ENCODE measurements around the gene PRR14L.
"Not testable (repeated sequence)": the region's sequence is repeated elsewhere in the genome, so short reads cannot be mapped to it uniquely, and the experiment has no call there.

Gene PRR14L

GRCh38 chr22:31681349-31682345 lies 68.3 kb downstream of the PRR14L start:
- no peak for DNase-seq

- no peak for DNase-seq
Observed at GRCh38 chr22:31680861-31681341, 69.0 kb downstream of the PRR14L start.

GRCh38 chr22:31678748-31679147 lies 71.2 kb downstream of the PRR14L start:
- no peak for DNase-seq

- DNase-seq = peak; percentile 94
Observed at GRCh38 chr22:31676700-31677099, 73.2 kb downstream of the PRR14L start.

- DNase-seq = not testable (repeated sequence)
Observed at GRCh38 chr22:31674219-31674618, 75.7 kb downstream of the PRR14L start.

- not testable (repeated sequence) for DNase-seq
Observed at GRCh38 chr22:31668849-31669248, 81.1 kb downstream of the PRR14L start.

- DNase-seq = no peak
Observed at GRCh38 chr22:31662668-31663037, 87.3 kb downstream of the PRR14L start.

GRCh38 chr22:31661851-31662667 lies 87.9 kb downstream of the PRR14L start, which contains the start of gene PISD:
Gene PISD, minus strand, starts transcription at chr22:31662215. Its CDS starts 7 bp downstream, at chr22:31662208.
- peak; percentile 94 to 96 for DNase-seq

- peak; percentile 31 to 34 for DNase-seq
Observed at GRCh38 chr22:31660860-31661341, 89.0 kb downstream of the PRR14L start.

- no peak for DNase-seq
Observed at GRCh38 chr22:31659246-31659645, 90.7 kb downstream of the PRR14L start.

GRCh38 chr22:31654408-31654807 lies 95.5 kb downstream of the PRR14L start:
- no peak for DNase-seq

GRCh38 chr22:31653944-31654343 lies 96.0 kb downstream of the PRR14L start:
- DNase-seq = no peak

- no peak for DNase-seq
Observed at GRCh38 chr22:31652911-31653684, 96.8 kb downstream of the PRR14L start.

GRCh38 chr22:31652088-31652487 lies 97.8 kb downstream of the PRR14L start:
- DNase-seq = no peak

- DNase-seq = no peak
Observed at GRCh38 chr22:31651664-31652063, 98.3 kb downstream of the PRR14L start.

- no peak for DNase-seq
Observed at GRCh38 chr22:31650391-31650790, 99.5 kb downstream of the PRR14L start.

GRCh38 chr22:31647523-31648320 lies 102.2 kb downstream of the PRR14L start:
- no peak for DNase-seq

GRCh38 chr22:31647066-31647465 lies 102.9 kb downstream of the PRR14L start:
- no peak for DNase-seq

- DNase-seq = peak; percentile 42 to 45
Observed at GRCh38 chr22:31646186-31647019, 103.5 kb downstream of the PRR14L start.

- no peak for DNase-seq
Observed at GRCh38 chr22:31639436-31640039, 110.4 kb downstream of the PRR14L start.
